Pancreas (tissue), 10 donors: ENCODE results near the gene PRR14L. TPM values are rescaled to one million over a fixed set of nuclear protein-coding genes. Genes with fewer than 3 reads are reported as not detected.

Source experiments
- ATAC-seq, 4 donors: fragments of 200-7000 bp; cut with Tn5 transposase; one replicate each; pipeline versions ENCODE4 v1.8.0 to v1.9.1; 2020; ENCODE audit warnings: mild to moderate bottlenecking in 4 of 4, moderate library complexity in 4 of 4
- DNase-seq, 6 donors: peaks; one replicate each; pipeline ENCODE4 v3.0.0-alpha.2; 2020
- FAIRE-seq: peaks from 2 replicates; lab custom pipeline; 2012; peaks lifted over from hg19 to GRCh38; lab: Jason Lieb, UNC
- H3K27ac ChIP-seq, 4 donors: fragments of 200-600 bp; sonication (generic); 1 replicate in 3 of 4; 2 replicates in 1 of 4; pipeline versions ENCODE4 v1.5.0 to v1.8.0; 2020
- H3K27me3 ChIP-seq, 4 donors: fragments of 200-600 bp; one replicate each; pipeline ENCODE4 v1.8.0; 2021
- H3K36me3 ChIP-seq, 3 donors: fragments of 200-600 bp; sonication (generic) in 1 of 3; one replicate each; pipeline versions ENCODE4 v1.5.0 to v1.8.0; 2020 to 2021
- H3K4me1 ChIP-seq, 3 donors: fragments of 200-600 bp; one replicate each; pipeline ENCODE4 v1.8.0; 2021
- H3K4me3 ChIP-seq, 4 donors: fragments of 200-600 bp; sonication (generic) in 2 of 4; one replicate each; pipeline versions ENCODE4 v1.5.0 to v1.8.0; 2020 to 2021
- H3K9me3 ChIP-seq, 4 donors: fragments of 200-600 bp; one replicate each; pipeline ENCODE4 v1.8.0; 2021
- WGBS, 2 donors: extraction: QIAGEN DNeasy Blood & Tissue Kit; methylation state at CpG; one replicate each; pipeline ENCODE4 v1.1.7; 2013; 5-methylcytosine and 5-hydroxymethylcytosine counted together
- intact Hi-C, 3 donors: fragments of 100-400 bp; cut with DNase I; formaldehyde crosslinking; loops; one replicate each; pipeline versions ENCODE4 v1.11.1 to v1.14.2; 2022
- polyA plus RNA-seq, 2 donors: library from polyadenylated mRNA; stranded (reverse); fragments of 200-250 nt; gene quantifications; one replicate each; pipeline ENCODE4 v1.2.3, GENCODE V29; 2013
- total RNA-seq, 6 donors: library from RNA; stranded (reverse); fragmentation: NEBNext Ultra II Directional in 4 of 6; extraction: Animal tissue kit (Norgen Biotek cat#: 25700) in 4 of 6; gene quantifications; one replicate each; pipeline versions ENCODE4 v1.2.1 to v1.2.4, GENCODE V29; 2021 to 2023
- TF ChIP-seq, protein P1 (sequence below), 4 donors: fragments of 200-600 bp; sonication (generic) in 3 of 4; IDR thresholded peaks; one replicate each; pipeline versions ENCODE4 v1.5.0 to v1.8.0; 2021; ENCODE audit warnings: antibody characterized with exemption in 4 of 4
- donor health status: healthy with polysubstance abuse.
- donor health status: DM: no; HTN: no; CAD: no; lungs with moderate emphysema.
- donor health status: DM: no; HTN: no; CAD: no.
- donor health status: control.
- donor health status: control.
- donor health status: Bipolar disorder and iron deficiency.
- donor health status: DM: yes; HTN: yes; CAD: no.
- donor health status: DM: no; HTN: no; CAD: no.
- donor health status: DM: no; HTN: no; CAD: no.
- donor health status: DM: yes; HTN: yes; CAD: no.

The PRR14L gene
- total and polyA plus RNA-seq, 8 donors = 5.3 to 32.8 (median 17.6) TPM

- peaks cover 0 to 8% (median 0%) of the 10 kb centered on the region in 3 donors for H3K36me3 ChIP-seq
- intact Hi-C loops = no loop called here
- H3K4me3 ChIP-seq = no peak overlapping the region
- 89 to 92% methylated on average over 1 of the region's 1 CpG for WGBS, 2 donors
- H3K4me1 ChIP-seq = no peaks in the 10 kb centered on the region
- FAIRE-seq (no peak), DNase-seq (no peak), ATAC-seq (no peak)
- no peaks in the 10 kb centered on the region for H3K27me3 ChIP-seq
- H3K27ac ChIP-seq = no peak overlapping the region
- TF ChIP-seq, protein P1, sequence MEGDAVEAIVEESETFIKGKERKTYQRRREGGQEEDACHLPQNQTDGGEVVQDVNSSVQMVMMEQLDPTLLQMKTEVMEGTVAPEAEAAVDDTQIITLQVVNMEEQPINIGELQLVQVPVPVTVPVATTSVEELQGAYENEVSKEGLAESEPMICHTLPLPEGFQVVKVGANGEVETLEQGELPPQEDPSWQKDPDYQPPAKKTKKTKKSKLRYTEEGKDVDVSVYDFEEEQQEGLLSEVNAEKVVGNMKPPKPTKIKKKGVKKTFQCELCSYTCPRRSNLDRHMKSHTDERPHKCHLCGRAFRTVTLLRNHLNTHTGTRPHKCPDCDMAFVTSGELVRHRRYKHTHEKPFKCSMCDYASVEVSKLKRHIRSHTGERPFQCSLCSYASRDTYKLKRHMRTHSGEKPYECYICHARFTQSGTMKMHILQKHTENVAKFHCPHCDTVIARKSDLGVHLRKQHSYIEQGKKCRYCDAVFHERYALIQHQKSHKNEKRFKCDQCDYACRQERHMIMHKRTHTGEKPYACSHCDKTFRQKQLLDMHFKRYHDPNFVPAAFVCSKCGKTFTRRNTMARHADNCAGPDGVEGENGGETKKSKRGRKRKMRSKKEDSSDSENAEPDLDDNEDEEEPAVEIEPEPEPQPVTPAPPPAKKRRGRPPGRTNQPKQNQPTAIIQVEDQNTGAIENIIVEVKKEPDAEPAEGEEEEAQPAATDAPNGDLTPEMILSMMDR (IDR thresholded peaks at IDR 0.05) = no peak
- H3K9me3 ChIP-seq = no peaks in the 10 kb centered on the region
Measured at GRCh38 chr22:31692186-31692886, 57.6 kb downstream of the PRR14L start.

GRCh38 chr22:31691408-31691807, 58.5 kb downstream of the PRR14L start:
- FAIRE-seq (no peak), DNase-seq (no peak), ATAC-seq (no peak)
- intact Hi-C loops = no loop called here
- TF ChIP-seq, protein P1 (IDR thresholded peaks at IDR 0.05) = no peak
- Histone ChIP-seq H3K4me3 (no peak overlapping the region), H3K36me3 (peaks cover 0 to 11% (median 0%) of the 10 kb centered on the region in 3 donors), H3K9me3 (no peaks in the 10 kb centered on the region), H3K27me3 (no peaks in the 10 kb centered on the region), H3K27ac (no peak overlapping the region), H3K4me1 (no peaks in the 10 kb centered on the region)
- WGBS, 2 donors = 96% methylated on average over 3 of the region's 3 CpGs

- H3K4me3 ChIP-seq = no peak overlapping the region
- H3K9me3 ChIP-seq = no peaks in the 10 kb centered on the region
- no peaks in the 10 kb centered on the region for H3K4me1 ChIP-seq
- no peaks in the 10 kb centered on the region for H3K27me3 ChIP-seq
- H3K27ac ChIP-seq = no peak overlapping the region
- DNase-seq (no peak), FAIRE-seq (no peak), ATAC-seq (no peak)
- H3K36me3 ChIP-seq = peaks cover 0 to 3% (median 0%) of the 10 kb centered on the region in 3 donors
- 83 to 90% methylated on average over 13 of the region's 13 CpGs for WGBS, 2 donors
- intact Hi-C loops = no loop called here
- TF ChIP-seq, protein P1 (IDR thresholded peaks at IDR 0.05) = no peak
Measured at GRCh38 chr22:31683181-31684105, 66.5 kb downstream of the PRR14L start.

DNA sequence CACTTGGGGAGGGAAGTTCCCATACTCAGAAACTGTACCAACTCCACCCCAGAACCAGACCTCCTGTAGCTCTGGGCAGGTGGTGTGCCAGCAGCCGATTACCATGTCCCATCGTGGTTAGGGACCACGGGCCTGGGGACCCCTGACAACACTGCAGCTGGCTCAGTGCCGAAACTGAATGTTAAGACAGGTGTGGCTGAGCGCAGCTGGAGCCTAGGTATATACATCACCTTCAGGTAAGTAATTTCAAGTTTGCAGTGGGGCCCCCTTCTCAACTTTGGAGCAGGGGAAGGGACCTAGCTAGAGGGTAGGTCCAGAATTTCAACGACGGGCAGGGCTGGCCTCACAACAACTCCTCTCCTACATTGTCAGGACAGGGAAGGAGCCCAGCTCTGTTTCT, 67.2 kb downstream of the PRR14L start:
- no peaks in the 10 kb centered on the region for H3K27me3 ChIP-seq
- H3K36me3 ChIP-seq = peaks cover 0 to 3% (median 0%) of the 10 kb centered on the region in 3 donors
- ATAC-seq (no peak), DNase-seq (no peak), FAIRE-seq (no peak)
- WGBS, 2 donors = 93% methylated on average over 7 of the region's 7 CpGs
- no peak overlapping the region for H3K4me3 ChIP-seq
- no peaks in the 10 kb centered on the region for H3K9me3 ChIP-seq
- no peak overlapping the region for H3K27ac ChIP-seq
- no peaks in the 10 kb centered on the region for H3K4me1 ChIP-seq
- TF ChIP-seq, protein P1 (IDR thresholded peaks at IDR 0.05) = no peak
- intact Hi-C loops = no loop called here
